ENCODE results near the gene HPCAL1. TPM values are rescaled to one million over a fixed set of nuclear protein-coding genes. Genes with fewer than 3 reads are reported as not detected.

The HPCAL1 gene
- total and polyA plus RNA-seq, 4 donors: 122 to 147 (median 136) TPM

GRCh38 chr2:10319892-10320574 lies 17.3 kb downstream of the HPCAL1 start:
- H3K36me3 ChIP-seq (ENCODE audit: control insufficient read depth in 4 of 4, insufficient read depth in 4 of 4, low read length in 4 of 4): peaks cover 0 to 2% (median 0%) of the 10 kb centered on the region in 4 donors
- no peak overlapping the region for H3K27ac ChIP-seq (ENCODE audit: low read depth in 1 of 2, low read length in 1 of 2)
- ATAC-seq (ENCODE audit: insufficient read depth, low FRiP score) (no peak), DNase-seq (no peak)
- no peaks in the 10 kb centered on the region for H3K27me3 ChIP-seq (ENCODE audit: control insufficient read depth in 3 of 3, insufficient read depth in 3 of 3, low read length in 2 of 3)
- no peaks in the 10 kb centered on the region for H3K9me3 ChIP-seq (ENCODE audit: control insufficient read depth in 4 of 4, insufficient read depth in 3 of 4, low read length in 3 of 4)
- TF ChIP-seq CTCF (IDR thresholded peaks at IDR 0.05; ENCODE audit: control extremely low read depth, extremely low read depth): no peak
- H3K4me1 ChIP-seq (ENCODE audit: control insufficient read depth in 5 of 5, insufficient read depth in 5 of 5, low read length in 5 of 5): peaks cover 0 to 10% (median 0%) of the 10 kb centered on the region in 5 donors
- 83 to 84% methylated on average over 10 of the region's 10 CpGs for WGBS, 2 donors
- no peak overlapping the region for H3K4me3 ChIP-seq
- no peak overlapping the region for H3K9ac ChIP-seq (ENCODE audit: insufficient read depth in 1 of 2, low read length in 2 of 2)

GRCh38 chr2:10320575-10320931 lies 17.8 kb downstream of the HPCAL1 start:
- DNase-seq (no peak), ATAC-seq (ENCODE audit: insufficient read depth, low FRiP score) (no peak)
- H3K4me1 ChIP-seq (ENCODE audit: control insufficient read depth in 5 of 5, insufficient read depth in 5 of 5, low read length in 5 of 5): peaks cover 0 to 16% (median 0%) of the 10 kb centered on the region in 5 donors
- no peaks in the 10 kb centered on the region for H3K9me3 ChIP-seq (ENCODE audit: control insufficient read depth in 4 of 4, insufficient read depth in 3 of 4, low read length in 3 of 4)
- no peaks in the 10 kb centered on the region for H3K27me3 ChIP-seq (ENCODE audit: control insufficient read depth in 3 of 3, insufficient read depth in 3 of 3, low read length in 2 of 3)
- no peak overlapping the region for H3K27ac ChIP-seq (ENCODE audit: low read depth in 1 of 2, low read length in 1 of 2)
- no peak overlapping the region for H3K4me3 ChIP-seq
- H3K36me3 ChIP-seq (ENCODE audit: control insufficient read depth in 4 of 4, insufficient read depth in 4 of 4, low read length in 4 of 4): peaks cover 0 to 2% (median 0%) of the 10 kb centered on the region in 4 donors
- H3K9ac ChIP-seq (ENCODE audit: insufficient read depth in 1 of 2, low read length in 2 of 2): no peak overlapping the region
- TF ChIP-seq CTCF (IDR thresholded peaks at IDR 0.05; ENCODE audit: control extremely low read depth, extremely low read depth): no peak
- 98% methylated on average over 4 of the region's 4 CpGs for WGBS, 2 donors

GRCh38 chr2:10320933-10321332 lies 18.2 kb downstream of the HPCAL1 start:
- no peak for ATAC-seq (ENCODE audit: insufficient read depth, low FRiP score)
- DNase-seq: no peak
- peaks cover 0 to 18% (median 1%) of the 10 kb centered on the region in 5 donors for H3K4me1 ChIP-seq (ENCODE audit: control insufficient read depth in 5 of 5, insufficient read depth in 5 of 5, low read length in 5 of 5)
- no peak overlapping the region for H3K4me3 ChIP-seq
- no peak overlapping the region for H3K27ac ChIP-seq (ENCODE audit: low read depth in 1 of 2, low read length in 1 of 2)
- peaks cover 0 to 2% (median 0%) of the 10 kb centered on the region in 4 donors for H3K36me3 ChIP-seq (ENCODE audit: control insufficient read depth in 4 of 4, insufficient read depth in 4 of 4, low read length in 4 of 4)
- 86 to 92% methylated on average over 9 of the region's 9 CpGs for WGBS, 2 donors
- no peaks in the 10 kb centered on the region for H3K27me3 ChIP-seq (ENCODE audit: control insufficient read depth in 3 of 3, insufficient read depth in 3 of 3, low read length in 2 of 3)
- H3K9me3 ChIP-seq (ENCODE audit: control insufficient read depth in 4 of 4, insufficient read depth in 3 of 4, low read length in 3 of 4): no peaks in the 10 kb centered on the region
- no peak overlapping the region for H3K9ac ChIP-seq (ENCODE audit: insufficient read depth in 1 of 2, low read length in 2 of 2)
- no peak for TF ChIP-seq CTCF (IDR thresholded peaks at IDR 0.05; ENCODE audit: control extremely low read depth, extremely low read depth)

- ATAC-seq (ENCODE audit: insufficient read depth, low FRiP score): no peak
- no peak for DNase-seq
- Histone ChIP-seq H3K4me3 (no peak overlapping the region), H3K36me3 (ENCODE audit: control insufficient read depth in 4 of 4, insufficient read depth in 4 of 4, low read length in 4 of 4) (peaks cover 0 to 2% (median 0%) of the 10 kb centered on the region in 4 donors), H3K27me3 (ENCODE audit: control insufficient read depth in 3 of 3, insufficient read depth in 3 of 3, low read length in 2 of 3) (no peaks in the 10 kb centered on the region), H3K27ac (ENCODE audit: low read depth in 1 of 2, low read length in 1 of 2) (no peak overlapping the region), H3K9me3 (ENCODE audit: control insufficient read depth in 4 of 4, insufficient read depth in 3 of 4, low read length in 3 of 4) (no peaks in the 10 kb centered on the region), H3K4me1 (ENCODE audit: control insufficient read depth in 5 of 5, insufficient read depth in 5 of 5, low read length in 5 of 5) (peaks cover 0 to 25% (median 8%) of the 10 kb centered on the region in 5 donors), H3K9ac (ENCODE audit: insufficient read depth in 1 of 2, low read length in 2 of 2) (no peak overlapping the region)
- TF ChIP-seq CTCF (IDR thresholded peaks at IDR 0.05; ENCODE audit: control extremely low read depth, extremely low read depth): no peak
- WGBS, 2 donors: 97 to 98% methylated on average over 6 of the region's 6 CpGs
Measured at GRCh38 chr2:10321622-10322021, 18.9 kb downstream of the HPCAL1 start.
